ENCODE measurements around the gene COLGALT1. TPM values are rescaled to one million over a fixed set of nuclear protein-coding genes. Genes with fewer than 3 reads are reported as not detected.
"Not testable (repeated sequence)": the region's sequence is repeated elsewhere in the genome, so short reads cannot be mapped to it uniquely, and the experiment has no call there.

Gene COLGALT1
- total RNA-seq, 1 experiment from 2014 or later = 48.5 TPM

DNA sequence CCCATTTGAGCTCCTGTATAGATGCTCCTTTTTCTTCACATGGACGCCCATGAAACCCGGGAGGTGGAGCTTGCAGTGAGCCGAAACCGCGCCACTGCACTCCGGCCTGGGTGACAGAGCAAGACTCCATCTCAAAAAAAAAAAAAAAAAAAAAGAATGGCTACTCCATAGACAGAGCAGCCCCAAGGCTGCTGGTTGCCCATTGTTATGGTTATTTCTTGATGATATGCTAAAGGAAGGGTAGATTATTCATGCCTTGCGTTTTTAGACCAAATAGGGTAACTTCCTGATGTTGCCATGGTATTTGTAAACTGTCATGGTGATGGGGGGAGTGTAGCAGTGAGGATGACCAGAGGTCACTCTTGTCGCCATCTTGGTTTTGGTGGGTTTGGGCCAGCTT lies 42.6 kb downstream of the COLGALT1 start:
- not testable (repeated sequence) for H3K4ac ChIP-seq (ENCODE audit: low read depth, low read length); H2BK12ac ChIP-seq (ENCODE audit: insufficient read length, low read depth, low read length); H3K27me3 ChIP-seq (ENCODE audit: insufficient read depth, low read length); H3K4me3 Mint-ChIP-seq; H4K5ac ChIP-seq (ENCODE audit: insufficient read length, low read depth, low read length); H4K8ac ChIP-seq (replicated peaks; ENCODE audit: insufficient read length, low read depth, low read length); H3K9me3 ChIP-seq (ENCODE audit: control insufficient read depth, low read depth, low read length); H3T11ph ChIP-seq (ENCODE audit: low read length); H3K79me1 ChIP-seq (ENCODE audit: insufficient read depth, low read depth, low read length, poor library complexity, severe bottlenecking); H3K9me3 Mint-ChIP-seq; H2BK15ac ChIP-seq (ENCODE audit: low read depth, low read length); H2BK20ac ChIP-seq (ENCODE audit: low read depth, low read length, poor library complexity, severe bottlenecking); H2AK5ac ChIP-seq (ENCODE audit: insufficient read length, low read length); H3K18ac ChIP-seq (ENCODE audit: insufficient read length, low read depth, low read length); H3K36me3 Mint-ChIP-seq (ENCODE audit: insufficient read depth in 1 of 3, low read depth in 3 of 3); H2BK5ac ChIP-seq (ENCODE audit: insufficient read length, low read length); H3K56ac ChIP-seq (ENCODE audit: insufficient read length, low read depth, low read length); H3K9ac ChIP-seq (ENCODE audit: extremely low read depth, insufficient read length, low read length); H2BK120ac ChIP-seq (ENCODE audit: low read depth, low read length, poor library complexity, severe bottlenecking); H3K79me2 ChIP-seq (ENCODE audit: insufficient read depth, low read length); H2AFZ ChIP-seq (ENCODE audit: low read length); H4K91ac ChIP-seq (ENCODE audit: insufficient read length, low read depth, low read length); H3K27ac ChIP-seq (ENCODE audit: insufficient read length, low read depth, low read length); H3K14ac ChIP-seq (ENCODE audit: insufficient read depth, low read length); H3K4me1 ChIP-seq (ENCODE audit: insufficient read depth, low read length); H3K23me2 ChIP-seq (ENCODE audit: insufficient read length, low read depth, low read length, poor library complexity, severe bottlenecking); H4K20me1 ChIP-seq (ENCODE audit: control insufficient read depth, insufficient read depth, insufficient read length); H3K23ac ChIP-seq (ENCODE audit: insufficient read length, low read depth, low read length); H3K4me2 ChIP-seq (ENCODE audit: insufficient read depth, insufficient read length, low read length)
- no CpG with 5 or more reads among the region's 8 CpGs for WGBS (ENCODE audit: extremely low coverage, insufficient read length, low lambda C conversion rate)
- H3K27ac Mint-ChIP-seq = peak overlapping the region in 1 of 3 experiments; percentile 37; a peak in 2 of 7 replicates
- H3K4me1 Mint-ChIP-seq = peaks cover 17 to 21% of the 10 kb centered on the region in 2 experiments
- H3K27me3 Mint-ChIP-seq (ENCODE audit: low read depth) = peaks cover 18% of the 10 kb centered on the region
- DNase-seq = peak; percentile 51
